Right lobe of liver (tissue), 4 donors: Measurements from ENCODE around the gene AXDND1.

Experiments used
- POLR2A ChIP-seq: fragments of 450-650 bp; IDR thresholded peaks from one replicate; pipeline ENCODE4 v1.6.1; 2017; ENCODE audit warnings: antibody characterized with exemption, mild to moderate bottlenecking
- TF ChIP-seq, protein P1 (sequence below), 4 donors: fragments of 200-600 bp in 3 of 4; fragments of 450-650 bp in 1 of 4; IDR thresholded peaks; one replicate each; pipeline versions ENCODE4 v1.5.1 to v1.8.0; 2016 to 2022; ENCODE audit warnings: antibody characterized with exemption in 4 of 4, mild to moderate bottlenecking in 2 of 4
- donor health status: DM: no; HTN: no; CAD: no.
- donor health status: DM: no; HTN: no; CAD: no.
- donor health status: DM: no; HTN: yes; CAD: no.

DNA sequence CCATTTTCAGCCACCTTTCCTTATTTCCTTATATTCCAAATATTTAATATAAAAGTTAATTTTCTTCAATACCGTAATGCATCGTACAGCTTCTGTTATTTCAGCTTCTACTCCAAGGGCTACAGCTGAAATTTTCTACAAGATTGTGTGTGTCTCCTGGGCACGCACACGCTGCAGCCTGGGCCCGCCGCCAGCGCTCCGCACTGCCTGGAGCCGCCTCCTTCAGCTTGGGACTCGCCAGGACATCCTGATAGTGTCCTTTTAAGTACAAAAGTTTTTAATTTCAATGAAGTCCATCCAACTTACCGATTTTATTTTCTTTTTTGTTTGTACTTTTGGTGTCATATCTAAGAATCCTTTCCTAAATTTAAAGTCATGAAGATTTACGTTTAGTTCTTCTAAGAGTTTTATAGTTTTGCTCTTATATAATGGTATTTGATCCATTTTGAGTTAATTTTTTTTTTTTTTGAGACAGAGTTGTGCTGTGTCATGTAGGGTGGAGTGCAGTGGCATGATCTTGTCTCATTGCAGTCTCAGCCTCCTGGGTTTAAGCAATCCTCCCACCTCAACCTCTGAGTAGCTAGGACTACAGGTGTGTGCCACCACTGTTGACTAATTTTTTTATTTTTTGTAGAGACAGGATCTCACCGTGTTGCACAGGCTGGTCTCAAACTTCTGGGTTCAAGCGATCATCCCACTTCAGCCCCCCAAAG, 82.8 kb downstream of the AXDND1 start:
- TF ChIP-seq, protein P1, sequence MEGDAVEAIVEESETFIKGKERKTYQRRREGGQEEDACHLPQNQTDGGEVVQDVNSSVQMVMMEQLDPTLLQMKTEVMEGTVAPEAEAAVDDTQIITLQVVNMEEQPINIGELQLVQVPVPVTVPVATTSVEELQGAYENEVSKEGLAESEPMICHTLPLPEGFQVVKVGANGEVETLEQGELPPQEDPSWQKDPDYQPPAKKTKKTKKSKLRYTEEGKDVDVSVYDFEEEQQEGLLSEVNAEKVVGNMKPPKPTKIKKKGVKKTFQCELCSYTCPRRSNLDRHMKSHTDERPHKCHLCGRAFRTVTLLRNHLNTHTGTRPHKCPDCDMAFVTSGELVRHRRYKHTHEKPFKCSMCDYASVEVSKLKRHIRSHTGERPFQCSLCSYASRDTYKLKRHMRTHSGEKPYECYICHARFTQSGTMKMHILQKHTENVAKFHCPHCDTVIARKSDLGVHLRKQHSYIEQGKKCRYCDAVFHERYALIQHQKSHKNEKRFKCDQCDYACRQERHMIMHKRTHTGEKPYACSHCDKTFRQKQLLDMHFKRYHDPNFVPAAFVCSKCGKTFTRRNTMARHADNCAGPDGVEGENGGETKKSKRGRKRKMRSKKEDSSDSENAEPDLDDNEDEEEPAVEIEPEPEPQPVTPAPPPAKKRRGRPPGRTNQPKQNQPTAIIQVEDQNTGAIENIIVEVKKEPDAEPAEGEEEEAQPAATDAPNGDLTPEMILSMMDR (IDR thresholded peaks at IDR 0.05), result no peak
- TF ChIP-seq POLR2A, result no peak
